Measurements from ENCODE around the gene APOA1. TPM values are rescaled to one million over a fixed set of nuclear protein-coding genes. Genes with fewer than 3 reads are reported as not detected.
A peak's percentile ranks its signal among the peaks of the same experiment; 100 is the strongest.

Gene APOA1
- total RNA-seq, 1 experiment from 2014 or later: 0.14 TPM

DNA sequence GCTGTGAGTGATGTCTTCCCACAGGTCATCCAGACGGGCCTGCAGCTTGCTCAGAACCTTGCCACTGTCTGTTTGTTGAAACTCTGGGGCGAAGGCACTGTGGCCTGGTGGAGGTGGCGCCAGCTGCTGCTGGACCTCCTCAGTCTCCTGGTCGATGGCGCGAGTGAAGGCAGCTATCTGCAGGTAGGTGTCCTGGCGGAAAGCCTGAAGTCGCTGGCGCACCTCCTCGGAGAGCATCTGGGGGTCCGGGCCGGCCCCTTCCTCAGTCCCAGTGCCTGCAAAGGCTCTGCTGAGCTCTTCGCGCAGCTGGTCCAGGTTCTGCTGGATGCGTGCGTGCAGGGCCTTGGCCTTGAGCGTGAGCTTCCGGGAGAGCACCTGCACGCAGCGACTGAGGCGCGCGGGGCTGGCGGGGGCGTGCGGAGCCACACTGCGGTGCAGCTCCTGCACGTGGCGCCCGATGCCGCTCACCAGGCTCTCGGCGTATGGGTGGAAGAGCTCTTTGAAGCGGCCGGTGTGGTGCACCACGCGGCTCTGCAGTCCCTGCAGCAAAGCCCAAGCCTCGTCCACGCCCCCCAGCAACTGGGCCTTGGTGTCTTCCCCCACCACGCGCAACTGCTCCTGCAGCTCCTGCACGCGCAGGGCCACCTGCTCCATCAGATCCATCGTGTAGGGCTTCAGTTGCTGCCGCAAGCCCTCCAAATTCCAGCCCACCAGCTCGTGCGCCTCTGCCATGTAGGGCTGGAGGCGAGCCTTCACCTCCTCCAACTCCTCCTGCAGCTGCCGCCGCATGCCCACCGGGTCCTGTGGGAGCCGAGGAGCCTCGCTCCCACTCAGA, 47.0 kb downstream of the APOA1 start:
- DNase-seq (ENCODE audit: low read depth): no peak

DNA sequence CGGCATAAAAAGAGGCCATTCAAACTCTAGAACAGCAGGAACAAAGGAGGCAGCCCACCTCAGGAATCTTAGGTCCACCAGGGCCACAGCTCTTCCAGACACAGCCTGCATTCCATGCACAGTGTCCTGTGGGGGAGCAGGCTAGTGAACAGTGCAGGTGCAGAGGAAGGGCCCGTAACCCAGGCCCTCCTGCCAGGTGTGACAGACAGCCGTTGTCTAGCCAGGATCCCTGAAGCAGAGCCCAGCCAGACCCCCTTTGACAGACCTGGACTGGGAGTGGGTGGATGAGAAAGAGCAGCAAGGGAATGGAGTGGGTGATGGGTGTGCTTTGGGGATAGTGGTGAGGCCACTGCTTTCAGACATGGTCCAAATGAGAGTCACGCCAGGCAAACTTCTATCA, 48.4 kb downstream of the APOA1 start:
- no peak for DNase-seq (ENCODE audit: low read depth)

DNA sequence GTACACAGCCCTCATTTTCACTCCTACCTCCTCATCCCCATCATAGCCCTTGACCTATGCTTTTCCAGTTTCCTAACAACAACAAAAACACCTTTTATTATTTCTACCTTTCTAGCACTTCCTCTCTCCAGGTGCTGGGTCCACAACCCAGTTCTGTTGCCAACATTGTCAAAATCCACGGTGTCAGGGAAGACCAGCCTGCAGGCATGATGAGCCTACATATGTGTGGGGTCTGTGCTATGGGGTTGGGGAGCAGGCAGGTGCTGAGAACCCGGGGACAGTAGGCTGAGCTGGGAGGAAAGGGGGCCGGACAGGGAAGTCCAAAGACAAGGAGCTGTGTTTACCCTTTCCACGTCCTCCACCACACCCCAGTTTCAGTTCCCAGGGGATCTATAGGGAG, 48.9 kb downstream of the APOA1 start:
- DNase-seq (ENCODE audit: low read depth): no peak

DNA sequence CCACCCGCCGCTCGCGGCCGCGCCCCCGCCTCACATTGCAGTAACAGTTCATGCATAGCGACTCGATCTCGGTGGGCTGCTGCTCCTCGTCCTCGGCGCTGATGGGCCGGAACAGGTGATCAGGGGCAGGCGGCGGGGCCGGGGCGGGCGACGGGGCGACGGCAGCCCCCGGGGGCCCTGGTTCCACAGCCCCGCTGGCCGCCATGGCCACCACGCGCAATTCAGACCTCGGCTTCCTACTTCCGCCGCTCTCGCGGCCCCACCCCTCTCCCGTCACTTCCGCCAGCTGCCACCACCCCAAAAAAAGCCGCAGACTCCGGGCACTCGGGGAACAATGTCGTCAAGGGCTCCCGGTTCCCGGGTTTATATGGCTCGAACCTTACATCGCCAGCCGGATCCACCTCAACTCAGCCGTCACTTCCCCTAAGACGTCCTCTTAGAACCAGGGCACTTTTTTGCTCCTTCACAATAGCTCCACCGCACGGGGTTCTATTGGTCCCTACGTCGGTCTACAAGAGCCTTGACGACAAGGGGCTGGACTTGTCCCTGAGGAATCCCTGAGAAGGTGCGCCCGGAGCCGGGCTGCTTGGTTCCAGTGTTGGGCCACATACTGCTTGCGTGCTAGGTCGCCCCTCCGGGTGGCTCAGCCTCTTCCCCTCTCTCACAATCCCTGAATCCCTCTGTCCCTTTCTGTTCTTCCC, 49.5 kb downstream of the APOA1 start, which contains the start of gene ZPR1:
Gene ZPR1, minus strand, starts transcription at position 238 of the 701 bp plus-strand sequence. Its CDS starts 33 bp downstream, at position 205.
- peak; percentile 64 for DNase-seq (ENCODE audit: low read depth)

DNA sequence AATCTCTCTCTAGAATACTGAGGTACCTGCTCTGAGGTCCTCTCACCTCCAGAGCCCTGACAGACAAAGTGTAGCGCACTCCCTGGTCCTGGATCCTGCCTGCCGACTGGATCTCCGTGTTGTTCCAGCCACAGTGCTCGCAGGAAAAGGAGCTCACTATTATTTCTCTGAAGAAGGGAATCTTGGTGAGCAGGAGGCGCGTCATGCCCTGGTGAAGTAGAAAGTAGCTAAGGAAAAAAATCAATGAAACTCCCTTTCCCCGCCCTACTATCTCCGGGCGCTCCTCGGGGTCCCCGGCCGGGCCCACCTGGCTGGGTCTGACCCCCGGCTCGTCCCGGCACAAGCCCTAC, 50.0 kb downstream of the APOA1 start:
- DNase-seq (ENCODE audit: low read depth): no peak

DNA sequence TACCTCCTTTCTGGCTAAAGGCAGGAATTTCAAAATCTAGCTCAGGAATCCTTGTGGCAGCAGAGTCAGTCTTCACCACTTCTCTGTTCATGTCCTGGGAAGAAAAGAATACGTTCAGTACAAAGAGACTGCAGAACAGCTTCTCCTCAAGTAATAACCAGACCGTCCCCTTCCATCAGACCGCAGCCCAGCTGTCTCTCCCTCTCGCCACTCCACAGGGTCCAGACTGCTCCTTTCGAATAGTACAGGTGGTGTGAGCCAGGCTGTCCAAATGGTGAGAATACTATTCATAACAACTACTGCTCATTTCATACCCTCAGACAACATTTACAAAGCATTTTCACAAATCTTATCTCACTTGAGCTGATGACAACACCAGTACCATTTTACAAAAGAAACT, 50.5 kb downstream of the APOA1 start:
- DNase-seq (ENCODE audit: low read depth): no peak

DNA sequence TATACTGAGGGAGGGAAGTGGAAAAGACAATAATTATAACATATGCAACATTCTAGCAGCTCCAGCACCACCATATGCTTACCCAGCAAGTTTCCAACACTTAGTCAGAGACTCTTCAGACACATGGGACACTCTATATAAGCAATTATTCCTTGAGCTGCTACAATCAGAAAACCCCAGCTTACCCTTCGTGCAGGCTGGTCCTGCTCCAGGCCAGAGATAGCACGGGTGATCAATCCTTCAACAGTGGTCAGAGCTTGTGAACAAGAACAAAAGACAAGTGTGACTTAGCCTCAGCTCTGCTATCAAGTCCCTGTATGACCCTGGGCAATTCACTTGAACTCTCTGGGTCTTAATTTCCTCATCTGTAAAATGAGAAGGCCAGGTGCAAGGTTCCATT, 51.1 kb downstream of the APOA1 start:
- DNase-seq (ENCODE audit: low read depth): no peak

Other genes with a start within 250 kb of the APOA1 start
- gene BUD13, start 64.6 kb downstream of the APOA1 start, total RNA-seq (2014; rRNA removed; shearing (Covaris generic)): 22.9 and 27.9 TPM in 2 replicates
- gene ZPR1, start 49.6 kb downstream of the APOA1 start, total RNA-seq (2014; rRNA removed; shearing (Covaris generic)): 105 and 106 TPM in 2 replicates
- 0.23 TPM in 1 of 2 replicates, not detected in the other for gene APOA5, start 45.7 kb downstream of the APOA1 start, total RNA-seq (2014; rRNA removed; shearing (Covaris generic))
- gene APOA4, start 14.3 kb downstream of the APOA1 start, total RNA-seq (2014; rRNA removed; shearing (Covaris generic)): not detected in 2 replicates
- gene APOC3, start 7.7 kb downstream of the APOA1 start, total RNA-seq (2014; rRNA removed; shearing (Covaris generic)): not detected in 2 replicates

Data from HT1080 (cell line).